Natural killer cell (primary cell): ENCODE measurements around the gene NIP7. TPM values are rescaled to one million over a fixed set of nuclear protein-coding genes. Genes with fewer than 3 reads are reported as not detected.

Experiments used
- ATAC-seq, 3 donors: fragments of 150-1000 bp in 2 of 3; fragments of 200-7000 bp in 1 of 3; cut with Tn5 transposase; 1 replicate in 1 of 3; 2 replicates in 2 of 3; pipeline ENCODE4 v1.10.0; 2021; ENCODE audit warnings: mild to moderate bottlenecking in 2 of 3, moderate library complexity in 2 of 3
- DNase-seq, 2 donors: peaks; one replicate each; pipeline versions ENCODE4 v3.0.0 to v3.0.0-alpha.2; 2013 to 2021; ENCODE audit warnings: mixed read lengths in 1 of 2
- H3K27ac ChIP-seq: one replicate; pipeline ENCODE4 v1.5.1; 2013; ENCODE audit warnings: mild to moderate bottlenecking, low read length
- H3K27me3 ChIP-seq: one replicate; pipeline ENCODE4 v1.6.1; 2013; ENCODE audit warnings: low read length; ENCODE audit not compliant: control insufficient read depth, insufficient read depth
- H3K36me3 ChIP-seq: one replicate; pipeline ENCODE4 v1.6.1; 2013; ENCODE audit warnings: low read length; ENCODE audit not compliant: control insufficient read depth, insufficient read depth
- H3K4me1 ChIP-seq: one replicate; pipeline ENCODE4 v1.6.1; 2013; ENCODE audit warnings: low read length; ENCODE audit not compliant: control insufficient read depth, insufficient read depth
- H3K4me3 ChIP-seq: one replicate; pipeline ENCODE4 v1.5.1; 2013; ENCODE audit warnings: low read length
- H3K9me3 ChIP-seq: one replicate; pipeline ENCODE4 v1.6.1; 2013; ENCODE audit warnings: low read length; ENCODE audit not compliant: control insufficient read depth, insufficient read depth
- H3K27ac Mint-ChIP-seq, 2 donors: one replicate each; pipeline ENCODE4 v1.8.0; 2022; ENCODE audit warnings: mild to moderate bottlenecking in 2 of 2, mixed read lengths in 2 of 2, moderate library complexity in 1 of 2
- H3K27me3 Mint-ChIP-seq, 2 donors: one replicate each; pipeline ENCODE4 v1.8.0; 2022; ENCODE audit warnings: low read depth in 2 of 2, mixed read lengths in 2 of 2
- H3K36me3 Mint-ChIP-seq: one replicate; pipeline ENCODE4 v1.8.0; 2022; ENCODE audit warnings: mixed read lengths
- H3K4me1 Mint-ChIP-seq, 2 donors: one replicate each; pipeline ENCODE4 v1.8.0; 2022; ENCODE audit warnings: mixed read lengths in 2 of 2
- H3K4me3 Mint-ChIP-seq: one replicate; pipeline ENCODE4 v1.8.0; 2022; ENCODE audit warnings: mild to moderate bottlenecking, moderate library complexity, mixed read lengths
- H3K9me3 Mint-ChIP-seq, 2 donors: one replicate each; pipeline ENCODE4 v1.8.0; 2022; ENCODE audit warnings: mixed read lengths in 2 of 2
- WGBS: methylation state at CpG from one replicate; pipeline ENCODE4 v1.1.7; 2013; ENCODE audit warnings: missing lambda C conversion rate; ENCODE audit not compliant: insufficient coverage; 5-methylcytosine and 5-hydroxymethylcytosine counted together
- intact Hi-C: fragments of 100-400 bp; cut with micrococcal nuclease; formaldehyde crosslinking; loops from one replicate; pipeline ENCODE4 v1.14.2; 2022
- total RNA-seq, 4 donors: library from RNA; stranded (reverse); fragments of 120-200 nt in 1 of 4; gene quantifications; one replicate each; pipeline versions ENCODE4 v1.2.3 to v1.2.4, GENCODE V29; 2013 to 2022
- TF ChIP-seq, protein P1 (sequence below): fragments of 200-600 bp; IDR thresholded peaks from one replicate; pipeline ENCODE4 v1.8.0; 2022; ENCODE audit warnings: antibody characterized with exemption

NIP7 gene
- total RNA-seq, 3 donors from 2014 or later (not counting 1 experiment from before 2014, with no cell fraction given): 33.7 to 41.8 (median 37.7) TPM

DNA sequence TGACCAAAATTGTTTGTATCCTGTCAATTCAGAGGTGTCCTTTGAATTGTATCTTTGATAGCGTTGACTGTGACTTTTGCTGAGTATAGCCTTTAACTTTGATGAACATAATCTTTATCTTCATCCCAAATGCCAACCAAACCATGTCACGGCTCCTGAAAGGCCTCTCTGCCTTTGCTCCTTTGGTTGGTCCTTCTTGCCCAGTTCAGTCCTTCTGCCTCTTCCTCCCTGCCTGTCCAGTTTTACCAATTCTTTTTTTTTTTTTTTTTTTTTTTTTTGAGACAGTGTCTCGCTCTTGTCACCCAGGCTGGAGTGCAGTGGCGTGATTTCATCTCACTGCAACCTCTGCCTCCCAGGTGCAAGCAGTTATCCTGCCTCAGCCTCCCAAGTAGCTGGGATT lies 41.3 kb upstream of the NIP7 start:
- TF ChIP-seq, protein P1, sequence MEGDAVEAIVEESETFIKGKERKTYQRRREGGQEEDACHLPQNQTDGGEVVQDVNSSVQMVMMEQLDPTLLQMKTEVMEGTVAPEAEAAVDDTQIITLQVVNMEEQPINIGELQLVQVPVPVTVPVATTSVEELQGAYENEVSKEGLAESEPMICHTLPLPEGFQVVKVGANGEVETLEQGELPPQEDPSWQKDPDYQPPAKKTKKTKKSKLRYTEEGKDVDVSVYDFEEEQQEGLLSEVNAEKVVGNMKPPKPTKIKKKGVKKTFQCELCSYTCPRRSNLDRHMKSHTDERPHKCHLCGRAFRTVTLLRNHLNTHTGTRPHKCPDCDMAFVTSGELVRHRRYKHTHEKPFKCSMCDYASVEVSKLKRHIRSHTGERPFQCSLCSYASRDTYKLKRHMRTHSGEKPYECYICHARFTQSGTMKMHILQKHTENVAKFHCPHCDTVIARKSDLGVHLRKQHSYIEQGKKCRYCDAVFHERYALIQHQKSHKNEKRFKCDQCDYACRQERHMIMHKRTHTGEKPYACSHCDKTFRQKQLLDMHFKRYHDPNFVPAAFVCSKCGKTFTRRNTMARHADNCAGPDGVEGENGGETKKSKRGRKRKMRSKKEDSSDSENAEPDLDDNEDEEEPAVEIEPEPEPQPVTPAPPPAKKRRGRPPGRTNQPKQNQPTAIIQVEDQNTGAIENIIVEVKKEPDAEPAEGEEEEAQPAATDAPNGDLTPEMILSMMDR: no peak
- Histone ChIP-seq H3K4me3 (no peak overlapping the region), H3K27ac (no peak overlapping the region), H3K4me1 (no peaks in the 10 kb centered on the region), H3K9me3 (no peaks in the 10 kb centered on the region), H3K27me3 (no peaks in the 10 kb centered on the region), H3K36me3 (peaks cover 22% of the 10 kb centered on the region)
- Mint-ChIP-seq H3K4me1 (peaks cover 0 to 4% of the 10 kb centered on the region in 2 donors), H3K36me3 (peaks cover 9% of the 10 kb centered on the region), H3K9me3 (no peaks in the 10 kb centered on the region), H3K27ac (no peak overlapping the region), H3K27me3 (no peaks in the 10 kb centered on the region), H3K4me3 (no peak overlapping the region)
- DNase-seq: no peak
- intact Hi-C loops: no loop called here
- WGBS: 98% methylated on average over 4 of the region's 4 CpGs
- no peak for ATAC-seq

DNA sequence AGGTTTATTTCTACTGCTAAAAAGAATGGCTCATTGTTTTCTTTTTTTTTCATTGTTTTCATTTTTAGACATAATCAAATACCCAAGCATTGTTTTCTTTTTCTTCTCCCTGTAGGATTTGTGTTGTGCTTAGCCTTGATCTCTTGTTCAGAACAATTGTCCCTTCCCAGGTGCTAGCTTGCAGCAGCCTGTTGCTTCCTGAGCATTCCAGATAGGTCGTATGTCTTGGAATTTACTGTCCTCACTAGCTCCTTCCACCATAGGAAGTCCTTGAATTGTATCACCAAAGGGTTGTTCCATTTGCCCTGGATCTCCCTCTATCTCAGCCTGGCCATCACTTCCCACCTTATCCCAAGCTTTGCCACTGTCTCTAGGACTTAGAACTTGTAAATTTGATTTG lies 38.4 kb upstream of the NIP7 start:
- no peak for DNase-seq
- TF ChIP-seq, protein P1: no peak
- Histone ChIP-seq H3K36me3 (peaks cover 19% of the 10 kb centered on the region), H3K4me1 (no peaks in the 10 kb centered on the region), H3K9me3 (no peaks in the 10 kb centered on the region), H3K27me3 (no peaks in the 10 kb centered on the region), H3K27ac (no peak overlapping the region), H3K4me3 (no peak overlapping the region)
- Mint-ChIP-seq H3K4me3 (no peak overlapping the region), H3K36me3 (peaks cover 9% of the 10 kb centered on the region), H3K27me3 (no peaks in the 10 kb centered on the region), H3K4me1 (peaks cover 0 to 2% of the 10 kb centered on the region in 2 donors), H3K27ac (no peak overlapping the region), H3K9me3 (no peaks in the 10 kb centered on the region)
- WGBS: 93% methylated on average over 1 of the region's 1 CpG
- no peak for ATAC-seq
- intact Hi-C loops: no loop called here

DNA sequence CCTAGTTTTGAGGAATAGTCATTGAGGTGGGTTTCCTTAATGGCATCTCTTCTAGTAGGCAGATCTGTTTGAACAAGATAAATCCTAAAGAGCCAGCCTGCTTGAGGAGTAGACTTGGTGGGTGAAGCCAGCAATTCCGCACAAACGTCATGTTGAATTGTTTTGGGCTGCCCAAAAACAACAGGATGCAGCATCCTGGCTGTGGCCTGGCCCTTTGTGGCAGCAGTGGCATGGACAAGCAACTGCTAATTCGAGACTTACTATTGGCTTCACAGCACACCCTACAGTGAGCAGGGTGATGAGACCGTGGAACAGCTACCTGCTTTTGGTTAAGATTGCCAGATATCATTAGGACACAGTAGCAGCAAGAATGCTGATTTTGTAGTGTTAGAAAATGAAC lies 37.7 kb upstream of the NIP7 start:
- H3K27ac Mint-ChIP-seq: no peak overlapping the region

DNA sequence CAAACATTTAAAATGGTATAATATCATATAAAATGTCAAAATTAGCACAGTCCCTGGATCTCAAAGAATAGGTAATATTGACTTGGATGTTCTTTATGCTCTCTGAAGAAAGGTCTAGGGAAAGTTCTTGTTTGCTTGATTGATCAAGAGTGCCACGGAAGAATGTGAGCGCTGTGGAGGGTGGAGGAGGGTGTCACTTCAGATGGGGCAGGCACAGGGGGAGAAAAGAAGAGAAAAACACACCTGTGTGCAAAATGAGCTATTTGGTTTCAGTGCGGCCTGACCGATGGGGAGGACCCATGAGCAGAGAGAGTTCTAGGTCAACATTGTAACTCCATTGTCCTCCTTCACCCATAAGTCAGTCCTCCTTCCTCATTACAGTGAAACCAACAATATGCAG lies 37.3 kb upstream of the NIP7 start:
- WGBS: 82% methylated on average over 3 of the region's 4 CpGs
- peaks cover 0 to 5% of the 10 kb centered on the region in 2 donors for H3K4me1 Mint-ChIP-seq
- H3K27me3 Mint-ChIP-seq: no peaks in the 10 kb centered on the region
- TF ChIP-seq, protein P1: no peak
- no peak overlapping the region for H3K27ac ChIP-seq
- H3K4me1 ChIP-seq: no peaks in the 10 kb centered on the region
- H3K4me3 ChIP-seq: no peak overlapping the region
- H3K27me3 ChIP-seq: no peaks in the 10 kb centered on the region
- H3K36me3 ChIP-seq: peaks cover 19% of the 10 kb centered on the region
- H3K4me3 Mint-ChIP-seq: no peak overlapping the region
- peaks cover 9% of the 10 kb centered on the region for H3K36me3 Mint-ChIP-seq
- DNase-seq (no peak), ATAC-seq (no peak)
- no peaks in the 10 kb centered on the region for H3K9me3 Mint-ChIP-seq
- intact Hi-C loops: no loop called here
- no peak overlapping the region for H3K27ac Mint-ChIP-seq
- no peaks in the 10 kb centered on the region for H3K9me3 ChIP-seq

More for the DNA sequence above, 37.7 kb upstream of the NIP7 start:
- H3K4me1 Mint-ChIP-seq: peaks cover 0 to 5% of the 10 kb centered on the region in 2 donors
- Histone ChIP-seq H3K27ac (no peak overlapping the region), H3K36me3 (peaks cover 19% of the 10 kb centered on the region), H3K4me3 (no peak overlapping the region), H3K4me1 (no peaks in the 10 kb centered on the region), H3K9me3 (no peaks in the 10 kb centered on the region), H3K27me3 (no peaks in the 10 kb centered on the region)
- intact Hi-C loops: no loop called here
- 95% methylated on average over 4 of the region's 4 CpGs for WGBS
- TF ChIP-seq, protein P1: no peak
- no peak overlapping the region for H3K4me3 Mint-ChIP-seq
- no peaks in the 10 kb centered on the region for H3K27me3 Mint-ChIP-seq
- H3K36me3 Mint-ChIP-seq: peaks cover 9% of the 10 kb centered on the region
- ATAC-seq (no peak), DNase-seq (no peak)
- no peaks in the 10 kb centered on the region for H3K9me3 Mint-ChIP-seq
